DND-41 (cell line): Measurements from ENCODE around the gene CCDC171.
"Not testable (repeated sequence)": the region's sequence is repeated elsewhere in the genome, so short reads cannot be mapped to it uniquely, and the experiment has no call there.

Experiments used
- ATAC-seq: fragments of 200-7000 bp; cut with Tn5 transposase; 3 replicates; pipeline ENCODE4 v1.9.1; 2021; ENCODE audit warnings: low read depth; ENCODE audit not compliant: insufficient read depth
- DNase-seq: peaks from one replicate; pipeline ENCODE4 v3.0.0-alpha.2; 2020
- H2AFZ ChIP-seq: 2 replicates; pipeline ENCODE4 v1.6.0; 2012; ENCODE audit warnings: low read depth, low read length
- H3K27ac ChIP-seq: 2 replicates; pipeline ENCODE4 v1.5.1; 2012; ENCODE audit warnings: low read length, inconsistent platforms
- H3K27me3 ChIP-seq: fragments of 200-600 bp; sonication (generic); 2 replicates; pipeline ENCODE4 v1.6.0; 2012; ENCODE audit warnings: low read length, mild to moderate bottlenecking, inconsistent platforms; ENCODE audit not compliant: insufficient read depth, poor library complexity
- H3K36me3 ChIP-seq: 2 replicates; pipeline ENCODE4 v1.5.1; 2012; ENCODE audit warnings: low read length, inconsistent platforms; ENCODE audit not compliant: insufficient read depth
- H3K4me1 ChIP-seq: 2 replicates; pipeline ENCODE4 v1.5.1; 2012; ENCODE audit warnings: mild to moderate bottlenecking, low read length; ENCODE audit not compliant: insufficient read depth
- H3K4me2 ChIP-seq: 2 replicates; pipeline ENCODE4 v1.6.0; 2012; ENCODE audit warnings: mild to moderate bottlenecking, moderate library complexity, low read length, inconsistent platforms; ENCODE audit not compliant: insufficient read depth
- H3K4me3 ChIP-seq, 2 experiments: fragments of 200-600 bp in 1 of 2; shearing (Covaris generic) in 1 of 2; 2 replicates each; pipeline ENCODE4 v1.5.1; 2012 to 2016; ENCODE audit warnings: inconsistent platforms in 2 of 2, low read length in 2 of 2, mild to moderate bottlenecking in 2 of 2, low read depth in 1 of 2, moderate library complexity in 1 of 2
- H3K79me2 ChIP-seq: 2 replicates; pipeline ENCODE4 v1.6.0; 2012; ENCODE audit warnings: low read length, inconsistent platforms; ENCODE audit not compliant: insufficient read depth
- H3K9ac ChIP-seq: 2 replicates; pipeline ENCODE4 v1.6.0; 2012; ENCODE audit warnings: low read depth, mild to moderate bottlenecking, inconsistent platforms, low read length, moderate library complexity
- H3K9me3 ChIP-seq: 2 replicates; pipeline ENCODE4 v1.5.1; 2012; ENCODE audit warnings: low read length, moderate library complexity, mild to moderate bottlenecking, inconsistent platforms; ENCODE audit not compliant: insufficient read depth, severe bottlenecking
- H4K20me1 ChIP-seq: 2 replicates; pipeline ENCODE4 v1.6.0; 2012; ENCODE audit warnings: low read length; ENCODE audit not compliant: insufficient read depth
- EZH2 ChIP-seq: IDR thresholded peaks from 3 replicates; pipeline ENCODE4 v1.6.1; 2012; ENCODE audit warnings: borderline replicate concordance, low read depth, mild to moderate bottlenecking, moderate library complexity, low read length, inconsistent platforms; ENCODE audit not compliant: severe bottlenecking
- TF ChIP-seq, protein P1 (sequence below): IDR thresholded peaks from 2 replicates; pipeline ENCODE4 v1.5.1; 2012; ENCODE audit warnings: borderline replicate concordance, low read length, moderate library complexity, mild to moderate bottlenecking; ENCODE audit not compliant: poor library complexity, severe bottlenecking; ENCODE audit errors: extremely low read depth

Gene CCDC171

DNA sequence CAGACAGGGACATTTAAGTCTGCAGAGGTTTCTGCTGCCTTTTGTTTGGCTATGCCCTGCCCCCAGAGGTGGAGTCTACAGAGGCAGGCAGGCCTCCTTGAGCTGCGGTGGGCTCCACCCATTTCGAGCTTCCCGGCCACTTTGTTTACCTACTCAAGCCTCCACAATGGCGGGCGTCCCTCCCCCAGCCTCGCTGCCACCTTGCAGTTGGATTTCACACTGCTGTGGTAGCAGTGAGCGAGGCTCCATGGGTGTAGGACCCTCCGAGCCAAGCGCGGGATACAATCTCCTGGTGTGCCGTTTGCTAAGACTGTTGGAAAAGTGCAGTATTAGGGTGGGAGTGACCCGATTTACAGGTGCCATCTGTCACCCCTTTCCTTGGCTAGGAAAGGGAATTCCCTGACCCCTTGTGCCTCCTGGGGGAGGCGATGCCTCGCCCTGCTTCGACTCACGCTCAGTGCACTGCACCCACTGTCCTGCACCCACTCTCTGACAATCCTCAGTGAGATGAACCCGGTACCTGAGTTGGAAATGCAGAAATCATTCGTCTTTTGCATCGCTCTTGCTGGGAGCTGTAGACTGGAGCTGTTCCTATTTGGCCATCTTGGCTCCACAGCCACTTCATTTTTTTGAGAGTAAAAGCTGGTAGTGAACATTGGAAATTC lies 48.0 kb downstream of the CCDC171 start:
- H3K4me1 ChIP-seq = not testable (repeated sequence)

DNA sequence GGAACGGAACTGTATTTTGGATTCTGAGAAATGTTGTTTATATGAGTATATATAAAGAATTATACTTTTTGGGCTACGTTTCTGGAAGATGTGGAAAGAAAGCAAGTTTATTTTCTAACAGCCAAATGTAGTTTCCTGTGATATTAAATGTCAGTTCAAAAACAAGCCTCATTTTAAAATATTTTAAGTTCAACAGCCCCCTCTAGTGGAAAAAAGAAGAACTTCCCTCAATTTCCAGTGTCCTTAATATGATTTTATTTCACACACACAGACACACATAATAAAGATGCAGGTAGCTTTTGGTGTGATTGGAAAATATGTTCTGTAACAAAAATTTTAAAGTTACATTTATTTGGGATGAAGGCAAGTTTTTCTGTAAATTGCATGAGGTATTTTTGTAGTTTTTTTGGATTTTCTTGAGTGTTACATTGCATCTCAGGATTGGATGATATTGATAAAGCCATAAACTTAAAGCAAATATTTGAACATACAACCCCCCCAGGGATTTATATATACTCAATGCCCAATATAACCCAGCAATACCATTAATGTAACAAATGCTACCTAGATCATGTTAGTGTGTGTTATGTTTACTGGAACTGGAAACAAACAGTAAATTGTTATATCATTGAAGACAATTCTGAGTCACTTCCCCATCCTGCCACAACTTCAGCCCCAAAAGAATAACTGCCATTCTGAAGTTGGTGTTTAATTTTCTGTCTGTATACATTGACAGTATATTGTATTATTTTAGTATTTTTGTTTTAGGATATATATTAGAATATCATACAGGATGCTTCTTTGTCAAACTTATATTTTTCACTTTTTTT lies 54.0 kb downstream of the CCDC171 start:
- H3K4me3 ChIP-seq = no peak overlapping the region
- no peaks in the 10 kb centered on the region for H3K79me2 ChIP-seq
- DNase-seq = no peak
- peak overlapping the region; percentile 31; the same call in 1 of the 2 replicates for H3K4me2 ChIP-seq
- H3K36me3 ChIP-seq = no peaks in the 10 kb centered on the region
- no peak for TF ChIP-seq EZH2
- TF ChIP-seq, protein P1, sequence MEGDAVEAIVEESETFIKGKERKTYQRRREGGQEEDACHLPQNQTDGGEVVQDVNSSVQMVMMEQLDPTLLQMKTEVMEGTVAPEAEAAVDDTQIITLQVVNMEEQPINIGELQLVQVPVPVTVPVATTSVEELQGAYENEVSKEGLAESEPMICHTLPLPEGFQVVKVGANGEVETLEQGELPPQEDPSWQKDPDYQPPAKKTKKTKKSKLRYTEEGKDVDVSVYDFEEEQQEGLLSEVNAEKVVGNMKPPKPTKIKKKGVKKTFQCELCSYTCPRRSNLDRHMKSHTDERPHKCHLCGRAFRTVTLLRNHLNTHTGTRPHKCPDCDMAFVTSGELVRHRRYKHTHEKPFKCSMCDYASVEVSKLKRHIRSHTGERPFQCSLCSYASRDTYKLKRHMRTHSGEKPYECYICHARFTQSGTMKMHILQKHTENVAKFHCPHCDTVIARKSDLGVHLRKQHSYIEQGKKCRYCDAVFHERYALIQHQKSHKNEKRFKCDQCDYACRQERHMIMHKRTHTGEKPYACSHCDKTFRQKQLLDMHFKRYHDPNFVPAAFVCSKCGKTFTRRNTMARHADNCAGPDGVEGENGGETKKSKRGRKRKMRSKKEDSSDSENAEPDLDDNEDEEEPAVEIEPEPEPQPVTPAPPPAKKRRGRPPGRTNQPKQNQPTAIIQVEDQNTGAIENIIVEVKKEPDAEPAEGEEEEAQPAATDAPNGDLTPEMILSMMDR = peak; percentile 75
- peak; percentile 70; the same call in 2 of the 3 replicates for ATAC-seq
- no peaks in the 10 kb centered on the region for H3K27me3 ChIP-seq
- H2AFZ ChIP-seq = 0 out of 2 replicates have a peak overlapping the region, but pooled peaks have one; percentile 33
- no peak overlapping the region for H3K9ac ChIP-seq
- H3K9me3 ChIP-seq = no peaks in the 10 kb centered on the region
- H4K20me1 ChIP-seq = no peaks in the 10 kb centered on the region
- H3K4me1 ChIP-seq = peaks cover 10% of the 10 kb centered on the region
- H3K27ac ChIP-seq = peak overlapping the region; percentile 47

More for the DNA sequence above, 48.0 kb downstream of the CCDC171 start:
- not testable (repeated sequence) for H4K20me1 ChIP-seq, H2AFZ ChIP-seq, H3K27me3 ChIP-seq, H3K9me3 ChIP-seq, H3K79me2 ChIP-seq, H3K4me3 ChIP-seq, H3K4me2 ChIP-seq, DNase-seq, H3K36me3 ChIP-seq, ATAC-seq, H3K27ac ChIP-seq, H3K9ac ChIP-seq

DNA sequence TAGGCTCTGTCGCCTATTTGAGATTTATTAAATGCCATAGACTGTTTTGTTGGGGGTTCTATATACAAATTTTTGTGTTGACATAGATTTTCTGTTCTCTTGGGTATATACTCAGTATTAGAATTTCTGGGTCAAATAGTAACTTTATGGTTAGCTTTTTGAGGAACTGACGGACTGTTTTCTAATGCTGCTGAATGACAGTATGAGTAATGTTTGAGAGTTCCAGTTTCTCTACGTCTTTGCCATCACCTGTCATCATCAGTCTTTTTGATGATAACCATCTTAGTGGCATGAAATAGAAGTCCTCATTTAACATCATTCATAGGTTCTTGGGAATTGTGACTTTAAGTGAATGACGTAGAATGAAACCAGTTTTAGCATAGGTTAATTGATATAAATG lies 60.1 kb downstream of the CCDC171 start:
- Histone ChIP-seq H3K27me3 (no peaks in the 10 kb centered on the region), H3K4me2 (no peak overlapping the region), H4K20me1 (no peaks in the 10 kb centered on the region), H3K27ac (no peak overlapping the region), H3K4me3 (no peak overlapping the region), H3K9me3 (peaks cover 3% of the 10 kb centered on the region), H2AFZ (no peak overlapping the region), H3K4me1 (no peaks in the 10 kb centered on the region), H3K9ac (no peak overlapping the region), H3K79me2 (no peaks in the 10 kb centered on the region), H3K36me3 (no peaks in the 10 kb centered on the region)
- ATAC-seq (no peak), DNase-seq (no peak)
- TF ChIP-seq, protein P1 = no peak
- TF ChIP-seq EZH2 = no peak

DNA sequence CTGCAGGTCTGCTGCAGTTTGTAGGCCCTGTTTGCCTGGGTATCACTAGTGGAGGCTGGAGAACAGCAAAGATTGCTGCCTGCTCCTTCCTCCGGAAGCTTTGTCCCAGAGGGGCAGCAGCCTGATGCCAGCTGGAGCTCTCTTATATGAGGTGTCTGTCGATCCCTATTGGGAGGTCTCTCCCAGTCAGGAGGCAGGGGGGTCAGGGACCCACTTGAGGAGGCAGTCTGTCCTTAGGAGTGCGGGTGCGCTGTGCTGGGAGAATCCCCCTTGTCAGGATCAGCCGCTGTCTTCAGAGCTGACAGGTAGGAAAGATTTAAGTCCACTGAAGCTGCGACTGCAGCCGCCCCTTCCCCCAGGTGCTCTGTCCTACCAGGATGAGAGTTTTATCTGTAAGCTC lies 64.9 kb downstream of the CCDC171 start:
- ATAC-seq = no peak
- no peaks in the 10 kb centered on the region for H3K79me2 ChIP-seq

More for the DNA sequence above, 64.9 kb downstream of the CCDC171 start:
- no peaks in the 10 kb centered on the region for H4K20me1 ChIP-seq
- no peak overlapping the region for H3K4me2 ChIP-seq
- TF ChIP-seq, protein P1 = no peak
- no peak for TF ChIP-seq EZH2
- no peak overlapping the region for H2AFZ ChIP-seq
- H3K4me1 ChIP-seq = no peaks in the 10 kb centered on the region
- no peak for DNase-seq
- H3K27me3 ChIP-seq = no peaks in the 10 kb centered on the region
- H3K9me3 ChIP-seq = peaks cover 3% of the 10 kb centered on the region
- H3K27ac ChIP-seq = no peak overlapping the region
- no peak overlapping the region for H3K9ac ChIP-seq
- H3K4me3 ChIP-seq = no peak overlapping the region
- H3K36me3 ChIP-seq = no peaks in the 10 kb centered on the region
